H1 (cell line): ENCODE measurements around the gene OXA1L. TPM values are rescaled to one million over a fixed set of nuclear protein-coding genes. Genes with fewer than 3 reads are reported as not detected.

Experiments
- CTCF ChIA-PET: fragments of 300-600 bp; sonication (Branson Sonifier 250); formaldehyde crosslinking; loops from one replicate; lab custom pipeline; 2021; ENCODE audit not compliant: partially characterized antibody; lab: Charles Lee
- POLR2A ChIA-PET: fragments of 300-600 bp; sonication (Branson Sonifier 250); formaldehyde crosslinking; loops from one replicate; lab custom pipeline; 2021; ENCODE audit warnings: inconsistent platforms; ENCODE audit not compliant: partially characterized antibody; lab: Charles Lee
- DNase-seq, 2 experiments: peaks; one replicate each; pipeline versions ENCODE4 v3.0.0 to v3.0.0-alpha.2; 2010 to 2022; ENCODE audit warnings: low spot score in 2 of 2, low read depth in 1 of 2, mixed read lengths in 1 of 2
- FAIRE-seq: peaks from 2 replicates; lab custom pipeline; 2011; peaks lifted over from hg19 to GRCh38; lab: Jason Lieb, UNC
- H2AFZ ChIP-seq: 2 replicates; pipeline ENCODE4 v1.8.1; 2012; ENCODE audit warnings: low read length, inconsistent platforms
- H2AK5ac ChIP-seq: 2 replicates; pipeline ENCODE4 v1.6.1; 2013; ENCODE audit warnings: low read depth, low read length
- H2BK120ac ChIP-seq: replicated peaks from 2 replicates; pipeline ENCODE3; 2013; ENCODE audit warnings: low read depth, low read length, inconsistent platforms
- H2BK12ac ChIP-seq: 2 replicates; pipeline ENCODE4 v1.6.1; 2013; ENCODE audit warnings: low read depth, low read length
- H2BK15ac ChIP-seq: 2 replicates; pipeline ENCODE4 v1.6.1; 2013; ENCODE audit warnings: low read length
- H2BK20ac ChIP-seq: 2 replicates; pipeline ENCODE4 v1.6.1; 2013; ENCODE audit warnings: low read length
- H2BK5ac ChIP-seq: 2 replicates; pipeline ENCODE4 v1.6.1; 2013; ENCODE audit warnings: low read depth, low read length
- H3K14ac ChIP-seq: 2 replicates; pipeline ENCODE4 v1.6.1; 2013; ENCODE audit warnings: inconsistent platforms; ENCODE audit not compliant: insufficient read length
- H3K18ac ChIP-seq: 2 replicates; pipeline ENCODE4 v1.6.1; 2013; ENCODE audit warnings: low read length; ENCODE audit errors: extremely low read depth
- H3K23ac ChIP-seq: 2 replicates; pipeline ENCODE4 v1.6.1; 2013; ENCODE audit warnings: inconsistent platforms; ENCODE audit not compliant: insufficient read length
- H3K23me2 ChIP-seq: 2 replicates; pipeline ENCODE4 v1.6.1; 2013; ENCODE audit warnings: low read depth, low read length
- H3K27ac ChIP-seq: 2 replicates; pipeline ENCODE4 v1.6.1; 2011; ENCODE audit warnings: low read depth, low read length, inconsistent platforms
- H3K27me3 ChIP-seq, 4 experiments: replicated peaks in 1 of 4; 1 replicate in 1 of 4; 2 replicates in 3 of 4; pipeline versions ENCODE4 v1.6.1 to v1.8.1; 2011 to 2013; ENCODE audit warnings: low read length in 3 of 4, mild to moderate bottlenecking in 3 of 4, inconsistent platforms in 2 of 4, mixed read lengths in 2 of 4, moderate library complexity in 1 of 4; ENCODE audit not compliant: control insufficient read depth in 3 of 4, insufficient read depth in 3 of 4; ENCODE audit errors: extremely low read depth in 1 of 4
- H3K36me3 ChIP-seq, 4 experiments: 2 replicates each; pipeline versions ENCODE4 v1.6.1 to v1.8.1; 2011 to 2013; ENCODE audit warnings: mild to moderate bottlenecking in 4 of 4, low read length in 3 of 4, moderate library complexity in 2 of 4, control low read depth in 1 of 4, inconsistent platforms in 1 of 4; ENCODE audit not compliant: insufficient read depth in 4 of 4, control insufficient read depth in 2 of 4
- H3K4ac ChIP-seq: replicated peaks from 2 replicates; pipeline ENCODE3; 2013; ENCODE audit warnings: low read length, low read depth, mixed read lengths, inconsistent platforms; ENCODE audit not compliant: insufficient read length
- H3K4me1 ChIP-seq, 4 experiments: replicated peaks in 1 of 4; 1 replicate in 1 of 4; 2 replicates in 3 of 4; pipeline versions ENCODE4 v1.6.1 to v1.8.1; 2011 to 2013; ENCODE audit warnings: low read length in 3 of 4, inconsistent platforms in 2 of 4, mixed read lengths in 1 of 4; ENCODE audit not compliant: insufficient read depth in 4 of 4, control insufficient read depth in 3 of 4
- H3K4me2 ChIP-seq, 2 experiments: 2 replicates each; pipeline versions ENCODE4 v1.6.1 to v1.8.1; 2011 to 2013; ENCODE audit warnings: low read depth in 2 of 2, low read length in 2 of 2, control low read depth in 1 of 2, inconsistent platforms in 1 of 2, mild to moderate bottlenecking in 1 of 2; ENCODE audit not compliant: insufficient read depth in 1 of 2
- H3K4me3 ChIP-seq, 4 experiments: fragments of 200-600, 300-600 bp in 1 of 4; sonication (generic), shearing (Covaris generic), sonication (Bioruptor Twin) in 1 of 4; 2 replicates each; pipeline versions ENCODE4 v1.5.1 to v1.8.1; 2011 to 2016; ENCODE audit warnings: low read length in 4 of 4, low read depth in 3 of 4, control low read depth in 2 of 4, inconsistent platforms in 2 of 4, mild to moderate bottlenecking in 2 of 4, mixed read lengths in 1 of 4, moderate library complexity in 1 of 4; ENCODE audit not compliant: insufficient read depth in 2 of 4; ENCODE audit errors: extremely low read depth in 1 of 4
- H3K56ac ChIP-seq: replicated peaks from 2 replicates; pipeline ENCODE3; 2013; ENCODE audit warnings: low read depth, mild to moderate bottlenecking, mixed read lengths, low read length, inconsistent platforms; ENCODE audit not compliant: insufficient read length
- H3K79me1 ChIP-seq: 2 replicates; pipeline ENCODE4 v1.6.1; 2013; ENCODE audit warnings: low read depth, low read length, control low read depth
- H3K79me2 ChIP-seq, 2 experiments: 2 replicates each; pipeline versions ENCODE4 v1.6.1 to v1.8.1; 2012 to 2013; ENCODE audit warnings: low read length in 2 of 2, mild to moderate bottlenecking in 2 of 2, inconsistent platforms in 1 of 2; ENCODE audit not compliant: insufficient read depth in 2 of 2, control insufficient read depth in 1 of 2
- H3K9ac ChIP-seq, 4 experiments: replicated peaks in 1 of 4; 1 replicate in 1 of 4; 2 replicates in 3 of 4; pipeline versions ENCODE4 v1.6.1 to v1.8.1; 2011 to 2013; ENCODE audit warnings: low read depth in 3 of 4, low read length in 3 of 4, control low read depth in 2 of 4, mild to moderate bottlenecking in 2 of 4, moderate library complexity in 2 of 4, inconsistent platforms in 1 of 4; ENCODE audit errors: extremely low read depth in 1 of 4
- H3K9me3 ChIP-seq, 2 experiments: 2 replicates each; pipeline versions ENCODE4 v1.6.1 to v1.8.1; 2012 to 2013; ENCODE audit warnings: mild to moderate bottlenecking in 2 of 2, moderate library complexity in 2 of 2, control low read depth in 1 of 2, inconsistent platforms in 1 of 2, low read depth in 1 of 2, low read length in 1 of 2, mixed read lengths in 1 of 2; ENCODE audit not compliant: insufficient read depth in 2 of 2
- H4K20me1 ChIP-seq, 2 experiments: replicated peaks in 1 of 2; 2 replicates each; pipeline versions ENCODE3 to v1.8.1; 2011 to 2013; ENCODE audit warnings: inconsistent platforms in 2 of 2, low read length in 2 of 2, mild to moderate bottlenecking in 1 of 2; ENCODE audit not compliant: insufficient read depth in 2 of 2, control insufficient read depth in 1 of 2
- H4K5ac ChIP-seq: 2 replicates; pipeline ENCODE4 v1.6.1; 2013; ENCODE audit warnings: low read length, low read depth, mixed read lengths, inconsistent platforms; ENCODE audit not compliant: insufficient read length
- H4K8ac ChIP-seq: 2 replicates; pipeline ENCODE4 v1.8.0; 2013; ENCODE audit warnings: mild to moderate bottlenecking, moderate library complexity, low read length, inconsistent platforms; ENCODE audit not compliant: insufficient read depth; ENCODE audit errors: extremely low read depth
- H4K91ac ChIP-seq: replicated peaks from 2 replicates; pipeline ENCODE3; 2013; ENCODE audit warnings: low read length, mixed read lengths, inconsistent platforms; ENCODE audit not compliant: insufficient read length
- CREB1 ChIP-seq: IDR thresholded peaks from 2 replicates; pipeline ENCODE4 v1.6.1; 2012; ENCODE audit warnings: inconsistent platforms
- KDM4A ChIP-seq: IDR thresholded peaks from one replicate; pipeline ENCODE4 v1.7.1; 2012; ENCODE audit warnings: low read depth, mild to moderate bottlenecking, moderate library complexity, low read length, inconsistent platforms; ENCODE audit not compliant: severe bottlenecking
- MAFK ChIP-seq: IDR thresholded peaks from 2 replicates; pipeline ENCODE4 v1.6.1; 2012; ENCODE audit warnings: low read depth, mild to moderate bottlenecking, improper control_type of control experiment, low read length
- RBBP5 ChIP-seq: IDR thresholded peaks from 2 replicates; pipeline ENCODE4 v1.7.1; 2012; ENCODE audit warnings: low read depth, mild to moderate bottlenecking, inconsistent platforms, low read length, moderate library complexity, borderline replicate concordance
- SAP30 ChIP-seq: fragments of 300-600 bp; sonication (generic); IDR thresholded peaks from 2 replicates; pipeline ENCODE4 v1.7.1; 2012; ENCODE audit warnings: low read length, moderate library complexity, mild to moderate bottlenecking, inconsistent platforms; ENCODE audit not compliant: insufficient read depth, insufficient replicate concordance
- TAF1 ChIP-seq: IDR thresholded peaks from 2 replicates; pipeline ENCODE4 v1.6.1; 2011; ENCODE audit warnings: mild to moderate bottlenecking, low read depth, low read length
- YY1 ChIP-seq: IDR thresholded peaks from 2 replicates; pipeline ENCODE4 v1.6.1; 2011; ENCODE audit warnings: low read depth, mild to moderate bottlenecking, low read length
- WGBS, 2 experiments: shearing (Covaris generic) in 1 of 2; methylation state at CpG; one replicate each; pipeline versions ENCODE4 v1.1.6 to v1.1.7; 2013 to 2015; ENCODE audit warnings: low lambda C conversion rate in 2 of 2, mixed read lengths in 2 of 2, inconsistent platforms in 1 of 2, low coverage in 1 of 2, missing lambda C conversion rate in 1 of 2; ENCODE audit not compliant: insufficient replicate concordance in 2 of 2, insufficient coverage in 1 of 2, insufficient read length in 1 of 2; ENCODE audit errors: extremely low coverage in 1 of 2, missing lambda C conversion rate in 1 of 2; 5-methylcytosine and 5-hydroxymethylcytosine counted together
- long read RNA-seq, 2 experiments: library from RNA in 1 of 2; library from capped mRNA in 1 of 2; stranded (forward); transcript quantifications; one replicate each; pipeline ENCODE4 v2.0.0, GENCODE V29; 2021; ENCODE audit warnings: inconsistent platforms in 1 of 2
- polyA minus RNA-seq, 3 experiments: library from RNA; depleted of rRNA, polyadenylated mRNA; stranded (reverse); fragments of >200 nt; gene quantifications; 1 replicate in 2 of 3; 2 replicates in 1 of 3; pipeline ENCODE4 v1.2.3, GENCODE V29; 2011
- polyA plus RNA-seq, 7 experiments: library from polyadenylated mRNA; depleted of rRNA in 3 of 7; stranded (reverse) in 5 of 7; unstranded in 2 of 7; fragments of >200 nt in 5 of 7; fragments of 200-250 nt in 2 of 7; gene quantifications; 1 replicate in 5 of 7; 2 replicates in 1 of 7; 4 replicates in 1 of 7; pipeline versions ENCODE4 v1.2.1 to v1.2.3, GENCODE V29; 2011 to 2013; ENCODE audit warnings: missing spikeins in 2 of 7, mixed read lengths in 2 of 7
- total RNA-seq: library from RNA; stranded (reverse); fragmentation: NEBNext Ultra II Directional; extraction: Animal tissue kit (Norgen Biotek cat#: 25700); gene quantifications from 2 replicates; pipeline ENCODE4 v1.2.1, GENCODE V29; 2021

The OXA1L gene
- total RNA-seq (125 and 129 TPM in 2 replicates), polyA plus RNA-seq (2011; rRNA removed) (163 and 199 TPM in 2 replicates), polyA minus RNA-seq (2011; rRNA and poly(A)+ RNA removed) (144 and 170 TPM in 2 replicates)
- polyA plus RNA-seq (2011; cell fraction: cytosol; rRNA removed): 161 TPM
- polyA plus RNA-seq (2011; cell fraction: nucleus; rRNA removed): 338 TPM
- 139 to 155 TPM (median 146 TPM) in 4 replicates for polyA plus RNA-seq (2012, experiment 1 of 2)
- polyA plus RNA-seq (2012, experiment 2 of 2): 85.9 TPM
- 149 TPM for polyA plus RNA-seq (2013, experiment 1 of 2)
- polyA plus RNA-seq (2013, experiment 2 of 2): 147 TPM
- 97.9 TPM for polyA minus RNA-seq (2011; cell fraction: cytosol; rRNA and poly(A)+ RNA removed)
- polyA minus RNA-seq (2011; cell fraction: nucleus; rRNA and poly(A)+ RNA removed): 107 TPM
- long read RNA-seq, experiment 1, transcript OXA1L-201 (10 exons, 1,719 nt): major isoform, 103 of 191 reads
- long read RNA-seq, experiment 1, partial matches to known transcripts: 64 of 191 reads
- long read RNA-seq, experiment 1, other reads (novel, unspliced or antisense): 23 of 191 reads
- long read RNA-seq, experiment 2, transcript OXA1L-201 (10 exons, 1,719 nt): major isoform, 272 of 311 reads
- long read RNA-seq, experiment 2, partial matches to known transcripts: 25 of 311 reads
- long read RNA-seq, experiment 2, other reads (novel, unspliced or antisense): 14 of 311 reads

GRCh38 chr14:22766457-22767322, at the start of gene OXA1L:
OXA1L (plus strand) TSS chr14:22766688; CDS start chr14:22766702, 14 bp downstream.
- Histone ChIP-seq H3K27me3 (no peaks in the 10 kb centered on the region), H3K23ac (no peak within 1 kb of the TSS), H3K4me2 (peak within 1 kb of the TSS; percentile 69 to 83), H3K36me3 (peaks cover 20 to 32% (median 26%) of the 10 kb centered on the region in 4 experiments), H3K14ac (no peak within 1 kb of the TSS), H3K27ac (peak within 1 kb of the TSS; percentile 91), H2BK20ac (no peak within 1 kb of the TSS), H2AFZ (peak within 1 kb of the TSS; percentile 91), H4K8ac (peak within 1 kb of the TSS; percentile 84; the same call in 1 of the 2 replicates), H3K79me2 (peaks cover 3 to 20% of the 10 kb centered on the region in 2 experiments; a peak in 3 of 4 replicates), H3K4me1 (peaks cover 0 to 2% (median 0%) of the 10 kb centered on the region in 4 experiments; a peak in 2 of 7 replicates), H3K23me2 (no peaks in the 10 kb centered on the region), H3K56ac (no peak within 1 kb of the TSS), H4K5ac (peak within 1 kb of the TSS; percentile 68), H3K79me1 (peaks cover 3% of the 10 kb centered on the region), H2AK5ac (no peak within 1 kb of the TSS), H2BK5ac (peak within 1 kb of the TSS; percentile 57), H3K9me3 (0 out of 4 replicates have a peak, but pooled peaks cover 0 to 3% of the 10 kb centered on the region in 2 experiments), H4K91ac (peak within 1 kb of the TSS; percentile 22), H3K18ac (peak within 1 kb of the TSS; percentile 96), H2BK120ac (no peak within 1 kb of the TSS), H2BK15ac (0 out of 2 replicates have a peak within 1 kb of the TSS, but pooled peaks have one; percentile 6), H3K4me3 (peak within 1 kb of the TSS; percentile 87 to 97 (median 94)), H2BK12ac (peak within 1 kb of the TSS; percentile 46; the same call in 1 of the 2 replicates), H3K9ac (peak within 1 kb of the TSS; percentile 70 to 90 (median 88)), H3K4ac (peak within 1 kb of the TSS; percentile 36), H4K20me1 (no peaks in the 10 kb centered on the region)
- WGBS, 2 experiments: 2% methylated on average over 56 of the region's 56 CpGs; no CpG with 5 or more reads in 1 of the 2 experiments
- ChIA-PET POLR2A (interaction anchor here (0.7 to 3.3 kb wide), 30 partner anchors 8 to 221 kb away, joined by 3 to 25 read pairs (median 4); partner anchors contain the start of genes ABHD4, HAUS4, LRP10 and MRPL52), CTCF (interaction anchor here (0.8 to 4.0 kb wide), 21 partner anchors 11 to 345 kb away, joined by 3 to 21 read pairs (median 4); no protein-coding TSS in a partner anchor)
- FAIRE-seq (peak; percentile 78), DNase-seq (peak; percentile 78 to 90)
- peak; percentile 99 for TF ChIP-seq YY1
- TF ChIP-seq TAF1: peak; percentile 92
- no peak; the same call in 1 of the 2 replicates for TF ChIP-seq RBBP5
- no peak for TF ChIP-seq MAFK
- TF ChIP-seq SAP30: peak; percentile 96
- peak; percentile 87 for TF ChIP-seq KDM4A
- TF ChIP-seq CREB1: 0 out of 2 replicates have a peak, but pooled peaks have one; percentile 9
